Measurements from ENCODE around the gene CCDC91. TPM values are rescaled to one million over a fixed set of nuclear protein-coding genes. Genes with fewer than 3 reads are reported as not detected.

The CCDC91 gene
- total and polyA plus RNA-seq, 9 of the 15 experiments (the other 6 are each of a cell fraction or from before 2014, with no cell fraction given): 10.1 to 31.1 (median 26.3) TPM

DNA sequence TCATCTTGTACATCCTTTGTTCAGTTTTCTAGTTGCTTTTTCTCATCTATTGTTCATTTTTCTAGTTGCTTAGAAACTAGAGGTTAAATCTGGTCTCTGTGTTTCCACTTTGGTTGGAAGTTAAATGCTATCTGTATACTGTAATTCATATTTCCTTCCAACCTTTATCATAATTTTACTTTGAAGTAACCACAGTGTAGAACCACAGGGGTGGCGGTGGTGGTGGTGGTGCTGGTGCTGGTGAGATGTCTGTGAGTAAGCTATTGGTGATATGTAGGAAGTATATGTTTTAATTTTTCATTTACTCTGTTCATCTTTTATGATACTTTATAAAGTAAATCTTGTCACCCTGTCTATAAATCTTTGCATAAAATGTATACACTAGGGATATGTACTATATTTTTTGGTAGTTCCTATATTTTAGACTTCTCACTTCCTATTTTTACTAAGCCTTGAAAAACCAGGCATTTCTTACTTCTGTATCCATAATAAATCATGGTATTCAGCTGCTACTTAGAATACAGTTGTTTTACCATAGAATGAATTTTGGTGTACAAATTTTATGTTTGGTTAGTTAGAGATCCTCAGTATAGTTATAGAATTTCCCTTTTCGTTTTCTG is 31.9 kb downstream of the CCDC91 start (continued):
- TF ChIP-seq, protein P1, sequence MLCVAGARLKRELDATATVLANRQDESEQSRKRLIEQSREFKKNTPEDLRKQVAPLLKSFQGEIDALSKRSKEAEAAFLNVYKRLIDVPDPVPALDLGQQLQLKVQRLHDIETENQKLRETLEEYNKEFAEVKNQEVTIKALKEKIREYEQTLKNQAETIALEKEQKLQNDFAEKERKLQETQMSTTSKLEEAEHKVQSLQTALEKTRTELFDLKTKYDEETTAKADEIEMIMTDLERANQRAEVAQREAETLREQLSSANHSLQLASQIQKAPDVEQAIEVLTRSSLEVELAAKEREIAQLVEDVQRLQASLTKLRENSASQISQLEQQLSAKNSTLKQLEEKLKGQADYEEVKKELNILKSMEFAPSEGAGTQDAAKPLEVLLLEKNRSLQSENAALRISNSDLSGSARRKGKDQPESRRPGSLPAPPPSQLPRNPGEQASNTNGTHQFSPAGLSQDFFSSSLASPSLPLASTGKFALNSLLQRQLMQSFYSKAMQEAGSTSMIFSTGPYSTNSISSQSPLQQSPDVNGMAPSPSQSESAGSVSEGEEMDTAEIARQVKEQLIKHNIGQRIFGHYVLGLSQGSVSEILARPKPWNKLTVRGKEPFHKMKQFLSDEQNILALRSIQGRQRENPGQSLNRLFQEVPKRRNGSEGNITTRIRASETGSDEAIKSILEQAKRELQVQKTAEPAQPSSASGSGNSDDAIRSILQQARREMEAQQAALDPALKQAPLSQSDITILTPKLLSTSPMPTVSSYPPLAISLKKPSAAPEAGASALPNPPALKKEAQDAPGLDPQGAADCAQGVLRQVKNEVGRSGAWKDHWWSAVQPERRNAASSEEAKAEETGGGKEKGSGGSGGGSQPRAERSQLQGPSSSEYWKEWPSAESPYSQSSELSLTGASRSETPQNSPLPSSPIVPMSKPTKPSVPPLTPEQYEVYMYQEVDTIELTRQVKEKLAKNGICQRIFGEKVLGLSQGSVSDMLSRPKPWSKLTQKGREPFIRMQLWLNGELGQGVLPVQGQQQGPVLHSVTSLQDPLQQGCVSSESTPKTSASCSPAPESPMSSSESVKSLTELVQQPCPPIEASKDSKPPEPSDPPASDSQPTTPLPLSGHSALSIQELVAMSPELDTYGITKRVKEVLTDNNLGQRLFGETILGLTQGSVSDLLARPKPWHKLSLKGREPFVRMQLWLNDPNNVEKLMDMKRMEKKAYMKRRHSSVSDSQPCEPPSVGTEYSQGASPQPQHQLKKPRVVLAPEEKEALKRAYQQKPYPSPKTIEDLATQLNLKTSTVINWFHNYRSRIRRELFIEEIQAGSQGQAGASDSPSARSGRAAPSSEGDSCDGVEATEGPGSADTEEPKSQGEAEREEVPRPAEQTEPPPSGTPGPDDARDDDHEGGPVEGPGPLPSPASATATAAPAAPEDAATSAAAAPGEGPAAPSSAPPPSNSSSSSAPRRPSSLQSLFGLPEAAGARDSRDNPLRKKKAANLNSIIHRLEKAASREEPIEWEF (CRISPR knock-in tag; IDR thresholded peaks at IDR 0.05): no peak
- TF ChIP-seq SMAD2 (IDR thresholded peaks at IDR 0.05; ENCODE audit: low read depth, low read length) (no peak), ELF1 (tag; IDR thresholded peaks at IDR 0.05) (no peak)
- TF ChIP-seq, protein P2, sequence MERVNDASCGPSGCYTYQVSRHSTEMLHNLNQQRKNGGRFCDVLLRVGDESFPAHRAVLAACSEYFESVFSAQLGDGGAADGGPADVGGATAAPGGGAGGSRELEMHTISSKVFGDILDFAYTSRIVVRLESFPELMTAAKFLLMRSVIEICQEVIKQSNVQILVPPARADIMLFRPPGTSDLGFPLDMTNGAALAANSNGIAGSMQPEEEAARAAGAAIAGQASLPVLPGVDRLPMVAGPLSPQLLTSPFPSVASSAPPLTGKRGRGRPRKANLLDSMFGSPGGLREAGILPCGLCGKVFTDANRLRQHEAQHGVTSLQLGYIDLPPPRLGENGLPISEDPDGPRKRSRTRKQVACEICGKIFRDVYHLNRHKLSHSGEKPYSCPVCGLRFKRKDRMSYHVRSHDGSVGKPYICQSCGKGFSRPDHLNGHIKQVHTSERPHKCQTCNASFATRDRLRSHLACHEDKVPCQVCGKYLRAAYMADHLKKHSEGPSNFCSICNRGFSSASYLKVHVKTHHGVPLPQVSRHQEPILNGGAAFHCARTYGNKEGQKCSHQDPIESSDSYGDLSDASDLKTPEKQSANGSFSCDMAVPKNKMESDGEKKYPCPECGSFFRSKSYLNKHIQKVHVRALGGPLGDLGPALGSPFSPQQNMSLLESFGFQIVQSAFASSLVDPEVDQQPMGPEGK (CRISPR knock-in tag; IDR thresholded peaks at IDR 0.05; ENCODE audit: borderline replicate concordance): no peak
